ENCODE results near the gene EXOC4. TPM values are rescaled to one million over a fixed set of nuclear protein-coding genes. Genes with fewer than 3 reads are reported as not detected.

The EXOC4 gene
- total and polyA plus RNA-seq, 2 donors (not counting 3 experiments of a cell fraction or from before 2014, with no cell fraction given) = 20.3 to 73.1 TPM

DNA sequence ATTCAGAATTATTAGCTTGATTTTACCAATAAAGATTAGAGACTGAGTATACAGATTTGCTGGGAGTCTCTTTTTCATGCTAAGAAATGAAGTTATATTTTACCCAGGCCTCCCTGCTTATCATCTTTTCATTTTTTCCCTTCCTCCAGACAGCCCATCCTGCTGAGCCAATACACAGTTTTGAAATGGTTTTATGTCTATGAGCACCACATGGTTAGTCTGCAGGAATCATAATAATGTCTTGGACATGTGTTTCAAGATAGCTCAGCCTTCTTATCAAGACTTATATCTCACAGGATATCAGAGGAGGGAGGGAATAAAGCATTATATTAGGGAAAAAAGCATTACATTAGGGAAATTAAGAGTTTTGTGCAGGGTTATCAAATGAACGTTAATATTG lies 157.1 kb downstream of the EXOC4 start:
- Histone ChIP-seq H3K9me1 (replicated peaks; ENCODE audit: control insufficient read depth, extremely low read depth, insufficient read depth, low read length) (no peaks in the 10 kb centered on the region), H3K9ac (replicated peaks; ENCODE audit: extremely low read depth, insufficient read depth, low read length) (no peak overlapping the region), H2AFZ (ENCODE audit: low read depth, low read length) (no peak overlapping the region), H3K36me3 (ENCODE audit: control insufficient read depth in 2 of 2, extremely low read depth in 1 of 2, insufficient read depth in 2 of 2, low read length in 2 of 2) (no peaks in the 10 kb centered on the region), H3K79me2 (ENCODE audit: control insufficient read depth, insufficient read depth, low read length) (peaks cover 2% of the 10 kb centered on the region), H3K27ac (ENCODE audit: insufficient read depth, low read depth, low read length) (no peak overlapping the region), H3K9me3 (replicated peaks; ENCODE audit: control insufficient read depth, insufficient read depth, low read length) (no peaks in the 10 kb centered on the region), H3K27me3 (ENCODE audit: control insufficient read depth in 2 of 2, insufficient read depth in 2 of 2, low read length in 2 of 2) (no peaks in the 10 kb centered on the region), H3K4me3 (replicated peaks in 1 of 3; ENCODE audit: insufficient read depth in 1 of 3, low read depth in 1 of 3, low read length in 3 of 3) (no peak overlapping the region), H4K20me1 (replicated peaks; ENCODE audit: control insufficient read depth, extremely low read depth, insufficient read depth, low read length) (peaks cover 3% of the 10 kb centered on the region), H3K4me2 (ENCODE audit: insufficient read depth, low read length) (no peak overlapping the region), H3K4me1 (ENCODE audit: control insufficient read depth, extremely low read depth, insufficient read depth, low read length) (peaks cover 11% of the 10 kb centered on the region)
- CTCF ChIA-PET = interaction anchor here (1.0 kb wide), 1 partner anchor 25 kb away, joined by 3 read pairs; no protein-coding TSS in a partner anchor
- no peak for DNase-seq (ENCODE audit: low read depth, low spot score)
- BruUV-seq (replicated peaks) = no TSS peak
- intact Hi-C loops (cut with micrococcal nuclease) = no loop called here
- POLR2A ChIA-PET = no interaction called here
- TF ChIP-seq MYC (IDR thresholded peaks at IDR 0.05; ENCODE audit: low read depth, low read length) (no peak), POLR2AphosphoS5 (IDR thresholded peaks at IDR 0.05; ENCODE audit: insufficient read depth, low read depth, low read length) (no peak), GATA2 (IDR thresholded peaks at IDR 0.05; ENCODE audit: insufficient read depth, insufficient read length, low read depth, low read length) (no peak), FOS (IDR thresholded peaks at IDR 0.05; ENCODE audit: borderline replicate concordance, insufficient read depth, low read length) (no peak), JUN (IDR thresholded peaks at IDR 0.05; ENCODE audit: borderline replicate concordance, insufficient read depth, insufficient read length, low read depth) (no peak), POLR2A (IDR thresholded peaks at IDR 0.05; ENCODE audit: low read depth, low read length) (no peak), MAX (IDR thresholded peaks at IDR 0.05; ENCODE audit: insufficient read depth, insufficient read length) (no peak), EZH2 (IDR thresholded peaks at IDR 0.05; ENCODE audit: borderline replicate concordance, low read depth, low read length, severe bottlenecking) (no peak)
- TF ChIP-seq, protein P1, sequence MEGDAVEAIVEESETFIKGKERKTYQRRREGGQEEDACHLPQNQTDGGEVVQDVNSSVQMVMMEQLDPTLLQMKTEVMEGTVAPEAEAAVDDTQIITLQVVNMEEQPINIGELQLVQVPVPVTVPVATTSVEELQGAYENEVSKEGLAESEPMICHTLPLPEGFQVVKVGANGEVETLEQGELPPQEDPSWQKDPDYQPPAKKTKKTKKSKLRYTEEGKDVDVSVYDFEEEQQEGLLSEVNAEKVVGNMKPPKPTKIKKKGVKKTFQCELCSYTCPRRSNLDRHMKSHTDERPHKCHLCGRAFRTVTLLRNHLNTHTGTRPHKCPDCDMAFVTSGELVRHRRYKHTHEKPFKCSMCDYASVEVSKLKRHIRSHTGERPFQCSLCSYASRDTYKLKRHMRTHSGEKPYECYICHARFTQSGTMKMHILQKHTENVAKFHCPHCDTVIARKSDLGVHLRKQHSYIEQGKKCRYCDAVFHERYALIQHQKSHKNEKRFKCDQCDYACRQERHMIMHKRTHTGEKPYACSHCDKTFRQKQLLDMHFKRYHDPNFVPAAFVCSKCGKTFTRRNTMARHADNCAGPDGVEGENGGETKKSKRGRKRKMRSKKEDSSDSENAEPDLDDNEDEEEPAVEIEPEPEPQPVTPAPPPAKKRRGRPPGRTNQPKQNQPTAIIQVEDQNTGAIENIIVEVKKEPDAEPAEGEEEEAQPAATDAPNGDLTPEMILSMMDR (IDR thresholded peaks at IDR 0.05; ENCODE audit: extremely low read depth in 1 of 2, insufficient read depth in 1 of 2, low read depth in 1 of 2, low read length in 2 of 2) = no peak
- dilution Hi-C loops (cut with MboI; ENCODE audit: extremely low pct_ligation_motif_present, low sequenced_read_pairs) = no loop called here
- FAIRE-seq = no peak
